WTC11 (cell line): ENCODE measurements around the gene INHA. TPM values are rescaled to one million over a fixed set of nuclear protein-coding genes. Genes with fewer than 3 reads are reported as not detected.

Experiments
- ATAC-seq: fragments of 200-7000 bp; cut with Tn5 transposase; 2 replicates; pipeline ENCODE4 v1.10.0; 2021; ENCODE audit warnings: mild to moderate bottlenecking, moderate library complexity
- CTCF ChIA-PET: fragments of 300-600 bp; sonication (Branson Sonifier 250); formaldehyde crosslinking; loops from one replicate; lab custom pipeline; 2021; ENCODE audit warnings: antibody characterized with exemption; lab: Charles Lee
- POLR2A ChIA-PET: fragments of 350-600 bp; sonication (Branson Sonifier 250); formaldehyde crosslinking; loops from one replicate; lab custom pipeline; 2021; ENCODE audit warnings: antibody characterized with exemption; lab: Charles Lee
- DNase-seq: peaks from one replicate; pipeline ENCODE4 v3.0.0; 2021; ENCODE audit warnings: low spot score
- H3K27ac Mint-ChIP-seq: 2 replicates; pipeline ENCODE4 v1.8.0; 2021; ENCODE audit warnings: mixed read lengths
- H3K27me3 Mint-ChIP-seq: 2 replicates; pipeline ENCODE4 v1.8.0; 2021; ENCODE audit warnings: low read depth, mild to moderate bottlenecking, moderate library complexity, mixed read lengths
- H3K36me3 Mint-ChIP-seq: 2 replicates; pipeline ENCODE4 v1.8.0; 2021; ENCODE audit warnings: mixed read lengths
- H3K4me1 Mint-ChIP-seq: 2 replicates; pipeline ENCODE4 v1.8.0; 2022; ENCODE audit warnings: mixed read lengths
- H3K4me3 Mint-ChIP-seq: 2 replicates; pipeline ENCODE4 v1.8.0; 2021; ENCODE audit warnings: mild to moderate bottlenecking, moderate library complexity, mixed read lengths
- H3K9me3 Mint-ChIP-seq: 2 replicates; pipeline ENCODE4 v1.8.0; 2021; ENCODE audit warnings: mixed read lengths
- CBFB ChIP-seq: sonication (generic); formaldehyde crosslinking; IDR thresholded peaks from 2 replicates; pipeline ENCODE4 v1.8.1; 2022; ENCODE audit warnings: mild to moderate bottlenecking, low read depth, missing genetic modification reagents
- E2F4 ChIP-seq: sonication (generic); formaldehyde crosslinking; IDR thresholded peaks from 2 replicates; pipeline ENCODE4 v1.8.1; 2022; ENCODE audit warnings: low read depth, mild to moderate bottlenecking, moderate library complexity, missing genetic modification reagents, borderline replicate concordance
- E2F5 ChIP-seq: sonication (generic); formaldehyde crosslinking; IDR thresholded peaks from 2 replicates; pipeline ENCODE4 v1.8.1; 2022; ENCODE audit warnings: mild to moderate bottlenecking, moderate library complexity, missing genetic modification reagents
- ETV6 ChIP-seq: sonication (generic); formaldehyde crosslinking; IDR thresholded peaks from 2 replicates; pipeline ENCODE4 v1.8.1; 2022; ENCODE audit warnings: mild to moderate bottlenecking, missing genetic modification reagents
- FOXP4 ChIP-seq: sonication (generic); formaldehyde crosslinking; IDR thresholded peaks from 2 replicates; pipeline ENCODE4 v1.8.0; 2022; ENCODE audit warnings: mild to moderate bottlenecking, missing genetic modification reagents
- GTF2I ChIP-seq: fragments of 250-450 bp; sonication (Bioruptor Pico); conservative IDR thresholded peaks from 2 replicates; pipeline ENCODE4 v1.4.0; 2021; ENCODE audit warnings: mild to moderate bottlenecking
- HMGA2 ChIP-seq: fragments of 250-450 bp; sonication (Bioruptor Pico); IDR thresholded peaks from 2 replicates; pipeline ENCODE4 v1.4.0; 2021; ENCODE audit warnings: mild to moderate bottlenecking, moderate library complexity
- KAT7 ChIP-seq: sonication (generic); formaldehyde crosslinking; IDR thresholded peaks from 2 replicates; pipeline ENCODE4 v1.8.1; 2023; ENCODE audit warnings: missing genetic modification reagents, mild to moderate bottlenecking, borderline replicate concordance
- MAX ChIP-seq: sonication (generic); formaldehyde crosslinking; IDR thresholded peaks from 2 replicates; pipeline ENCODE4 v1.8.0; 2022; ENCODE audit warnings: mild to moderate bottlenecking, missing genetic modification reagents
- MYBL2 ChIP-seq: sonication (generic); formaldehyde crosslinking; IDR thresholded peaks from 2 replicates; pipeline ENCODE4 v1.8.1; 2023; ENCODE audit warnings: mild to moderate bottlenecking, moderate library complexity, missing genetic modification reagents
- NFE2L1 ChIP-seq: sonication (generic); formaldehyde crosslinking; IDR thresholded peaks from 2 replicates; pipeline ENCODE4 v1.8.1; 2023; ENCODE audit warnings: missing genetic modification reagents
- NR3C1 ChIP-seq: sonication (generic); formaldehyde crosslinking; conservative IDR thresholded peaks from 2 replicates; pipeline ENCODE4 v1.8.1; 2023; ENCODE audit warnings: low read depth, mild to moderate bottlenecking, missing genetic modification reagents
- OVOL2 ChIP-seq: fragments of 250-450 bp; sonication (Bioruptor Pico); IDR thresholded peaks from 2 replicates; pipeline ENCODE4 v1.9.0; 2021; ENCODE audit warnings: mild to moderate bottlenecking, borderline replicate concordance
- SMAD3 ChIP-seq: sonication (generic); formaldehyde crosslinking; IDR thresholded peaks from 2 replicates; pipeline ENCODE4 v1.8.0; 2022; ENCODE audit warnings: missing genetic modification reagents, mild to moderate bottlenecking, borderline replicate concordance
- TEAD1 ChIP-seq: sonication (generic); formaldehyde crosslinking; IDR thresholded peaks from 2 replicates; pipeline ENCODE4 v1.8.0; 2022; ENCODE audit warnings: mild to moderate bottlenecking, missing genetic modification reagents
- ZNF121 ChIP-seq: sonication (generic); formaldehyde crosslinking; IDR thresholded peaks from 2 replicates; pipeline ENCODE4 v1.8.0; 2023; ENCODE audit warnings: missing genetic modification reagents
- ZNF396 ChIP-seq: fragments of 250-450 bp; sonication (Bioruptor Pico); IDR thresholded peaks from 2 replicates; pipeline ENCODE4 v1.8.0; 2021; ENCODE audit warnings: mild to moderate bottlenecking, moderate library complexity, borderline replicate concordance
- ZSCAN18 ChIP-seq: fragments of 250-450 bp; sonication (Bioruptor Pico); IDR thresholded peaks from 2 replicates; pipeline ENCODE4 v2.1.2; 2022; ENCODE audit warnings: mild to moderate bottlenecking, moderate library complexity
- total RNA-seq: library from RNA; stranded (reverse); gene quantifications from 3 replicates; pipeline ENCODE4 v1.2.3, GENCODE V29; 2021
- TF ChIP-seq, protein P1 (sequence below): sonication (generic); formaldehyde crosslinking; IDR thresholded peaks from 2 replicates; pipeline ENCODE4 v1.8.0; 2023; ENCODE audit warnings: missing genetic modification reagents
- TF ChIP-seq, protein P2 (sequence below): sonication (generic); formaldehyde crosslinking; IDR thresholded peaks from 2 replicates; pipeline ENCODE4 v1.8.1; 2023; ENCODE audit warnings: mild to moderate bottlenecking, missing genetic modification reagents, moderate library complexity
- TF ChIP-seq, protein P3 (sequence below): sonication (generic); formaldehyde crosslinking; IDR thresholded peaks from 2 replicates; pipeline ENCODE4 v1.8.0; 2023; ENCODE audit warnings: missing genetic modification reagents, mild to moderate bottlenecking, borderline replicate concordance

INHA gene
- total RNA-seq, 1 experiment from 2014 or later = 1.4 TPM

- TF ChIP-seq ZNF396 (CRISPR knock-in tag) (no peak), SMAD3 (CRISPR knock-in tag) (no peak), E2F5 (no peak), ETV6 (no peak), FOXP4 (CRISPR knock-in tag) (no peak), NR3C1 (no peak), KAT7 (CRISPR knock-in tag) (no peak)
- TF ChIP-seq, protein P1, sequence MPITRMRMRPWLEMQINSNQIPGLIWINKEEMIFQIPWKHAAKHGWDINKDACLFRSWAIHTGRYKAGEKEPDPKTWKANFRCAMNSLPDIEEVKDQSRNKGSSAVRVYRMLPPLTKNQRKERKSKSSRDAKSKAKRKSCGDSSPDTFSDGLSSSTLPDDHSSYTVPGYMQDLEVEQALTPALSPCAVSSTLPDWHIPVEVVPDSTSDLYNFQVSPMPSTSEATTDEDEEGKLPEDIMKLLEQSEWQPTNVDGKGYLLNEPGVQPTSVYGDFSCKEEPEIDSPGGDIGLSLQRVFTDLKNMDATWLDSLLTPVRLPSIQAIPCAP (CRISPR knock-in tag) = no peak
These were observed 3.7 kb downstream of the INHA start (continued) for GRCh38 chr2:219575566-219576504.

DNA sequence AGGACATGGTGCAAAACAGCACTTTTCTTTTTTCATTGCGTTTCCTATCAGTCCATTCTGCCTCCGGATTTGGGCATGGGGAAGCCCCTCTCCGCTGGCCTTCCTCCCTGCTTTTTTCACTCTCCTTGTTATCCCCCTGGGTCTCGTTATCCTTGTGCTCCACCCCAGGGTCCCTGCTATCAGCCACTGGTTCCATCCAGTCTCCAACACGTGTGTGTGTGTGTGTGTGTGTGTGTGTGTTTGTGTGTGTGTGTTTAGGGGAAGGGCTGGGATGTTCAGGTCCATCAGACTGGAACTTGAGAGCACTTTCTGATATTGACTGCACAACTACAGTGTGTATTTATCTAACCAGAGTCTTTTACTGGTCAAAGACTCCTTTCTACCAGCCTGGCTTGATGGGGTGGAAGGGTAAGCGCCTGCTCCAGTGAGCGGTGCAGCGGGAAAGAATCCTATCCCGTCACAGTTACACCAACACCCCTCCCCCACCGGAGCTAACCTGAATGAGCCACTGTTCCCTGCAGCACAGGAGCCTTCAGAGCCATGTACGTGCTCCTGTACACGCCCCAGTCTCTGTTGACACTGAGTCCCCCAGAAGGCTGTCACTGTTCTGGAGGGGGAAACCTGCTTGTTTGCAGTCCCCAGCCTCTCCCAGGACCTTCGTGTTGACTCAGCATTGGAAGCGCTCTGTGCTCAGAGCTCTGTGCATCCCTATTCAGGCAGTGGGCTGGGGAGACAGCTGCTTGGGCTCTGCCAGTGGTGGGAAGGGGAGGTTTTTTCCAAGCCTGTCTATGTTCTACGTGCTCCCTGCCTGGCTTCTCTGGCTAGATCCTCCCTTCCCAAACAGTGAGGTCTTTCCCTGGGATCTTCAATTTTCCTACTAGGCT, 4.6 kb downstream of the INHA start:
- Mint-ChIP-seq H3K4me1 (peaks cover 57% of the 10 kb centered on the region), H3K36me3 (no peaks in the 10 kb centered on the region), H3K4me3 (peak overlapping the region; percentile 35), H3K27ac (peak overlapping the region; percentile 76; the same call in 1 of the 2 replicates), H3K27me3 (peaks cover 26% of the 10 kb centered on the region), H3K9me3 (no peaks in the 10 kb centered on the region)
- peak; percentile 86 for ATAC-seq
- DNase-seq = peak; percentile 65
- POLR2A ChIA-PET = interaction anchor here (0.9 to 1.9 kb wide), 3 partner anchors 15 to 91 kb away, joined by 3 to 14 read pairs (median 3); partner anchors contain the start of gene STK11IP
- CTCF ChIA-PET = interaction anchor here (0.9 to 4.9 kb wide), 6 partner anchors 15 to 47 kb away, joined by 3 to 44 read pairs (median 4); partner anchors contain the start of genes CHPF, STK11IP and TMEM198
- no peak for TF ChIP-seq E2F4 (CRISPR knock-in tag)
- no peak for TF ChIP-seq OVOL2
- TF ChIP-seq, protein P2, sequence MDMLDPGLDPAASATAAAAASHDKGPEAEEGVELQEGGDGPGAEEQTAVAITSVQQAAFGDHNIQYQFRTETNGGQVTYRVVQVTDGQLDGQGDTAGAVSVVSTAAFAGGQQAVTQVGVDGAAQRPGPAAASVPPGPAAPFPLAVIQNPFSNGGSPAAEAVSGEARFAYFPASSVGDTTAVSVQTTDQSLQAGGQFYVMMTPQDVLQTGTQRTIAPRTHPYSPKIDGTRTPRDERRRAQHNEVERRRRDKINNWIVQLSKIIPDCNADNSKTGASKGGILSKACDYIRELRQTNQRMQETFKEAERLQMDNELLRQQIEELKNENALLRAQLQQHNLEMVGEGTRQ (CRISPR knock-in tag) = no peak
- no peak for TF ChIP-seq ZNF121 (CRISPR knock-in tag)
- no peak for TF ChIP-seq TEAD1
- no peak for TF ChIP-seq HMGA2
- TF ChIP-seq, protein P3, sequence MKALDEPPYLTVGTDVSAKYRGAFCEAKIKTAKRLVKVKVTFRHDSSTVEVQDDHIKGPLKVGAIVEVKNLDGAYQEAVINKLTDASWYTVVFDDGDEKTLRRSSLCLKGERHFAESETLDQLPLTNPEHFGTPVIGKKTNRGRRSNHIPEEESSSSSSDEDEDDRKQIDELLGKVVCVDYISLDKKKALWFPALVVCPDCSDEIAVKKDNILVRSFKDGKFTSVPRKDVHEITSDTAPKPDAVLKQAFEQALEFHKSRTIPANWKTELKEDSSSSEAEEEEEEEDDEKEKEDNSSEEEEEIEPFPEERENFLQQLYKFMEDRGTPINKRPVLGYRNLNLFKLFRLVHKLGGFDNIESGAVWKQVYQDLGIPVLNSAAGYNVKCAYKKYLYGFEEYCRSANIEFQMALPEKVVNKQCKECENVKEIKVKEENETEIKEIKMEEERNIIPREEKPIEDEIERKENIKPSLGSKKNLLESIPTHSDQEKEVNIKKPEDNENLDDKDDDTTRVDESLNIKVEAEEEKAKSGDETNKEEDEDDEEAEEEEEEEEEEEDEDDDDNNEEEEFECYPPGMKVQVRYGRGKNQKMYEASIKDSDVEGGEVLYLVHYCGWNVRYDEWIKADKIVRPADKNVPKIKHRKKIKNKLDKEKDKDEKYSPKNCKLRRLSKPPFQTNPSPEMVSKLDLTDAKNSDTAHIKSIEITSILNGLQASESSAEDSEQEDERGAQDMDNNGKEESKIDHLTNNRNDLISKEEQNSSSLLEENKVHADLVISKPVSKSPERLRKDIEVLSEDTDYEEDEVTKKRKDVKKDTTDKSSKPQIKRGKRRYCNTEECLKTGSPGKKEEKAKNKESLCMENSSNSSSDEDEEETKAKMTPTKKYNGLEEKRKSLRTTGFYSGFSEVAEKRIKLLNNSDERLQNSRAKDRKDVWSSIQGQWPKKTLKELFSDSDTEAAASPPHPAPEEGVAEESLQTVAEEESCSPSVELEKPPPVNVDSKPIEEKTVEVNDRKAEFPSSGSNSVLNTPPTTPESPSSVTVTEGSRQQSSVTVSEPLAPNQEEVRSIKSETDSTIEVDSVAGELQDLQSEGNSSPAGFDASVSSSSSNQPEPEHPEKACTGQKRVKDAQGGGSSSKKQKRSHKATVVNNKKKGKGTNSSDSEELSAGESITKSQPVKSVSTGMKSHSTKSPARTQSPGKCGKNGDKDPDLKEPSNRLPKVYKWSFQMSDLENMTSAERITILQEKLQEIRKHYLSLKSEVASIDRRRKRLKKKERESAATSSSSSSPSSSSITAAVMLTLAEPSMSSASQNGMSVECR (CRISPR knock-in tag) = no peak
- no peak for TF ChIP-seq ZSCAN18 (CRISPR knock-in tag)
- TF ChIP-seq MYBL2 (CRISPR knock-in tag) = no peak
- no peak for TF ChIP-seq GTF2I
- TF ChIP-seq CBFB (CRISPR knock-in tag) = no peak
- 0 out of 2 replicates have a peak, but pooled peaks have one; percentile 43 for TF ChIP-seq MAX (CRISPR knock-in tag)
- no peak for TF ChIP-seq SMAD3 (CRISPR knock-in tag)
- no peak for TF ChIP-seq NFE2L1 (CRISPR knock-in tag)
